ENCODE measurements around the gene CX3CL1.
"Not testable (repeated sequence)": the region's sequence is repeated elsewhere in the genome, so short reads cannot be mapped to it uniquely, and the experiment has no call there.

Gene CX3CL1

GRCh38 chr16:57372372-57373116, at the start of gene CX3CL1:
Gene CX3CL1, plus strand, starts transcription at chr16:57372490. Its CDS starts 79 bp downstream, at chr16:57372569.
- DNase-seq (ENCODE audit: low read depth) = no peak

DNA sequence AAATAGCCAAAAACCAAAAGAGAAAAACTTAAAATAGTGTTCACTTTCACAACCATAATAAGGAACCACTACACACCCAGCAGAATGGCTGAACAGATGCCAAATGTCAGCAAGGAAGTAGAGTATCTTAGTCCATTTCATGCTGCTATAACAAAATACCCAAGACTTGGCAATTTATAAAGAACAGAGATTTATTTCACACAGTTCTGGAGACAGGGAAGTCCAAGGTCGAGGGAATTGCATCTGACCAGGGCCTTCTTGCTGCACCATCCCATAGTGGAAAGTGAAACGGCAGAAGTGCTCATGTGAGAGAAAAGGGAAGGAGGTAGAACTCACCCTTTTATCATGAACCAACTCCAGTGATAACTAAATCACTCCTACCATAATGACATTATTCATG, 47.5 kb upstream of the CX3CL1 start:
- no peak for DNase-seq (ENCODE audit: low read depth)

- no peak for DNase-seq (ENCODE audit: low read depth)
Measured at GRCh38 chr16:57325458-57325857, 46.8 kb upstream of the CX3CL1 start.

- DNase-seq (ENCODE audit: low read depth) = no peak
Measured at GRCh38 chr16:57329718-57330327, 42.5 kb upstream of the CX3CL1 start.

DNA sequence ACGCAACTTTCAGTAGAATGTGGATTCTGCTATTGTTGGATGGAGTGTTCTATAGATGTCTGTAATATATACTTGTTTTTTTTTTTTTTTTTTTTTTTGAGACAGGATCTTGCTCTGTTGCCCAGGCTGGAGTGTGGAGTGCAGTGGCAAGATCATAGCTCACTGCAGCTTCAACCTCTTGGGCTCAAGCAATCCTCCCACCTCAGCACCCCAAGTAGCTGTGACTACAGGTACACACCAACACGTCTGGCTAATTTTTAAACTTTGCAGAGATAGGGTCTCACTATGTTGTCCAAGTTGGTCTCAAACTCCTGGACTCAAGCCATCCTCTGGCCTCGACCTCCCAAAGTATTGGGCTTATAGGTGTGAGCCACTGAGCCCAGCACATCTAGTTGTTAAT, 40.9 kb upstream of the CX3CL1 start:
- DNase-seq (ENCODE audit: low read depth) = no peak

DNA sequence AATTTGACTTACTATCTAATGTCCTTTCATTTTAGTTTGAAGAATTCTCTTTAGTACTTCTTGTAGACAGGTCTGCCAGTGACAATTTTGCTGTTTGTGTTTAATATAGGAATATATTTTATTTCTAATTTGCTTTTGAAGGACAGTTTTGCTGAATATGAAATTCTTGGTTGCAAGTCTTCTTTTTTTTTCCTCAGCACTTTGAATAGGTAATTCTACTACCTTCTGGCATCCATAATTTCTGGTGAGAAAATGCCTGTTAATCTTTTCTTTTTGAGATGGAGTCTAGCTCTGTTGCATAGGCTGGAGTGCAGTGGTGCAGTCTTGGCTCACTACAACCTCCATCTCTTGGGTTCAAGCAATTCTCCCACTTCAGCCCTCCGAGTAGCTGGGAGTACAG, 38.9 kb upstream of the CX3CL1 start:
- DNase-seq (ENCODE audit: low read depth) = no peak

DNA sequence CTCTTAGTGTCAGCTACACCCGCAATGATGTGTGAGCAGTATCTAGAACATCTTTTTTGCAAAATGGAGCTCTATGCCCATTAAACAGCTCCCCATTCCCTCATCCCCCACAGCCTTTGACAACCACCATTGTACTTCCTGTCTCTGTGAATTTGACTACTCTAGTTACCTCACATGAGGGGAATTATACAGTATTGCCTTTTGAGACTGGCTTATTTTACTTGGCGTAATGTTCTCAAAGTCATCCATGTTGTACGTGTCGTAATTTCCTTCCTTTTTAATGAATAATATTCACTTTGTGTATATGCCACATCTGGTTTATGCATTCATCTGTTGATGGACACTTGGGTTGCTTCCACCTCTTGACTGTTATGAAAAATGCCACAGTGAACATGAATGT, 36.9 kb upstream of the CX3CL1 start:
- DNase-seq (ENCODE audit: low read depth) = no peak

DNA sequence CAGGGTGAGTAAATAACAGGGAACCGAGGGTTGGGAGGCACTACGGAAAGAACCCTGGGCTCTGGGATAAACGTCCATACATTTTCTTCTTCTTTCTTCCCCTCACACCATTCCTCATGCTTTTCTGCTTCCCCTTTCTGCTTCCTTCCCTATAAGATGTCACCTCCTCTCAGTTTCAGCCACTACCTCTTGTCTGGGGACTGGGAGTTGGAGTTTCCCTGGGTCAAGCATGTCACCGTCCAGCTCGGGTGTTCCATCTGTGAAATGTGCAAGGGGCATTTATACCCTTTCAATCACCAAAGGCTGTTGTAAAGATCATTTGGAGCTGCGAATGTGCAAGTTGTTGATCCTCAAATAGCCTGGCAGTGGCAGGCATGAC, 31.2 kb upstream of the CX3CL1 start:
- no peak for DNase-seq (ENCODE audit: low read depth)

- DNase-seq (ENCODE audit: low read depth) = peak; percentile 41
Measured at GRCh38 chr16:57341441-57342303, 30.6 kb upstream of the CX3CL1 start.

- DNase-seq (ENCODE audit: low read depth) = not testable (repeated sequence)
Measured at GRCh38 chr16:57342606-57343005, 29.7 kb upstream of the CX3CL1 start.

- DNase-seq (ENCODE audit: low read depth) = no peak
Measured at GRCh38 chr16:57343221-57343620, 29.1 kb upstream of the CX3CL1 start.

DNA sequence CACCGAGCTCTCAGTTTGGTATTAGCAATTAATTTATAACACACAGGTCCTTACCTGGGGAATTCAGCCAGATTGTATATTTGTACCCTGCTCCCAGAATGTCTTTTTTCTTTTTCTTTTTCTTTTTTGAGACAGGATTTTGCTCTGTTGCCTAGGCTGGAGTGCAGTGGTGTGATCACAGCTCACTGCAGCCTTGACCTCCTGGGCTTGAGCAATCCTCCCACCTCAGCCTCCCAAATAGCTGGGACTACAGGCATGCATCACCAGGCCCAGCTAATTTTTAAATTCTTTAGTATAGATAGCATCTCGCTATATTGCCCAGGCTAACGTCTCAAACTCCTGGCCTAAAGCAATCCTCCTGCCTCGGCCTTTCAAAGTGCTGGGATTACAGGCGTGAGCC, 28.2 kb upstream of the CX3CL1 start:
- DNase-seq (ENCODE audit: low read depth) = not testable (repeated sequence)

DNA sequence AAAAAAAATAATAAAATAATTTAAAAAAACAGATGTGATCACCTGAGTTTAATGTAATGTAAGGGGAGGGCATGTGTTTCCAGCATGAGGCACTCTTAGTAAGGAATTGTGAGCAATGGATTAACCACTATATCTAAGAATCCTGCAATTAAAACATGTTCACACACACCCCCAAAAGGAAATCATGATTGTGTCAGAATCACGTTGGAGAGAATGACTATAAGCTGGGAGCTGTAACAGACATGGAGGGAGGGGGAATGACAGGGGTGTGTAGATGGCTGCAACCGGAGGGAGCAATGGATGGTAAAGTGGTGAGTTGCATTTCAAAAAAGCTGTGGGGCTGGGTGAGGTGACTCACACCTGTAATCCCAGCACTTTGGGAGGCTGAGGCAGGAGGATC, 27.3 kb upstream of the CX3CL1 start:
- DNase-seq (ENCODE audit: low read depth) = no peak

DNA sequence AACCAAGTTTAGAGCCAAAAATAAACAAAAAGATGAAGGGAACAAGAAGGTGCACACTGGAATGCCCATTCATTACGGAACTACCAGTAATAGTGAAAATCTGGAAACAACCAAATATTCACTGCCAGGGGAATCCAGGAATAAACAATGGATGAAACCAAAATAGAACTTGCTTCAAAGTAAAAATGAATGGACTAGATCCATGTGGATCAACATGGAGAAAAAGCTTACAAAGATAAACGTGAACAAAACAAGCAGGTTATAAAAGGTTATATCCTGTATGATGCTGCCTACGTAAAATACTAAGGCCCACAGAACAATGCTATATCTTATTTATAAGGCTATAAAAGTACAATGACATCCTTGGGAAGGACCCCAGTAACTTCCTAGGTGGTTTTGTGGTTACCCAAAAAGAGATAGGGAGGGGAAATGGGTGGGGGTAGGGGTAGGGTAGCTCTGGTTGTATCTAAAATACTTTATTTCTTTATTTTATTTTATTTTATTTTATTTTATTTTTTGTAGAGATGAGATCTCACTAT, 26.6 kb upstream of the CX3CL1 start:
- DNase-seq (ENCODE audit: low read depth) = no peak

DNA sequence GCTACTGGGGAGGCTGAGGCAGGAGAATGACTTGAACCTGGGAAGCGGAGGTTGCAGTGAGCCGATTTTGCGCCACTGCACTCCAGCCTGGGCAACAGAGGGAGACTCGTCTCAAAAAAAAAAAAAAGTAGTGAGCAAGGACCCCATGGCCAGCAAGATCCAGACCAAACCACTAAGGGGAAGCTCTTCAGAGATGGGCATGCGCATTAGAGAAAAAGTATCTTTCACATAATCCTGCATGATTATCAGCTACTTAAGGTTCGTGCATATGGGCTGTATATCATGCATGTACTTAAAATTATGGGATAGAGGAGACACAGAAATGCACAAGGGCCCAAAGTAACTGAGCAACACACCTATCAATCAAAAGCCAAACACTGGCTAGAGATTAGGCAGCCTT, 24.4 kb upstream of the CX3CL1 start:
- DNase-seq (ENCODE audit: low read depth) = no peak

- DNase-seq (ENCODE audit: low read depth) = no peak
Measured at GRCh38 chr16:57348327-57348726, 24.0 kb upstream of the CX3CL1 start.

GRCh38 chr16:57349212-57350031, 22.9 kb upstream of the CX3CL1 start:
- DNase-seq (ENCODE audit: low read depth) = no peak

DNA sequence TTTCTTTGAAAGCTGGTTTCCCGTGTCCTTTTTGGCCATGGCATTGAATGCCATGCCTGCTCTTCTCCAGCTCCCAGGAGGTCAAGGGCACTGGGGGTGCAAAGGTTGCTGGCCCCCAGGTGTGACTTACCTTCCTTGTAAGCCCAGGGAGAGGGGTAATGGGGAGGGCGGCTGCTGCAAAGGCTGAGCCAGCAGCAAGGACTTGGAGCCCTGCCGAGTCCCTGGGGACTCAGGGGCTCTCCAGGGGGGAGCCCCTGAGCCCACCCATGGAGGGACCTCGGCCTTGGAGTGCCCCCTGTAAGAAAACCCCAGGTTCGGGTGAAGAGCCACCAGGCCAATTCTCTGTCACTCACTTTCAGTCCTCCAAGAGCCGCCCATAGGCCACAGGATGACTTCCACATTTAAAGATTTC, 19.6 kb upstream of the CX3CL1 start:
- DNase-seq (ENCODE audit: low read depth) = no peak

DNA sequence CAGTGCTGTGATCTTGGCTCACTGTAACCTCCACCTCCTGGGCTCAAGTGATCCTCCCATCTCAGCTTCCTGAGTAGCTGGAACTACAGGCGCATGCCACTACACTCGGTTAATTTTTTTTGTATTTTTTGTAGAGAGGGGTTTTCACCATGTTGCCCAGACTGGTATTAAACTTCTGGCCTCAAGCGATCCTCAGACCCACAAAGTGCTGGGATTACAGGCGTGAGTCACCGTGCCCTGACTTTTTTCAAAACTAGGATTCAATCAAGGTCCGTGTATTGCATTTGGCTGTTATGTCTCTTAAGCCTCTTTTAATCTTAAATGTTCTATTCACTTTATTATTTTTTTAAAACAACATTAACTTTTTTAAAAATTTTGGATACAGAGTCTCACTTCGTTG, 18.0 kb upstream of the CX3CL1 start:
- no peak for DNase-seq (ENCODE audit: low read depth)

- no peak for DNase-seq (ENCODE audit: low read depth)
Measured at GRCh38 chr16:57355898-57356414, 16.3 kb upstream of the CX3CL1 start.

DNA sequence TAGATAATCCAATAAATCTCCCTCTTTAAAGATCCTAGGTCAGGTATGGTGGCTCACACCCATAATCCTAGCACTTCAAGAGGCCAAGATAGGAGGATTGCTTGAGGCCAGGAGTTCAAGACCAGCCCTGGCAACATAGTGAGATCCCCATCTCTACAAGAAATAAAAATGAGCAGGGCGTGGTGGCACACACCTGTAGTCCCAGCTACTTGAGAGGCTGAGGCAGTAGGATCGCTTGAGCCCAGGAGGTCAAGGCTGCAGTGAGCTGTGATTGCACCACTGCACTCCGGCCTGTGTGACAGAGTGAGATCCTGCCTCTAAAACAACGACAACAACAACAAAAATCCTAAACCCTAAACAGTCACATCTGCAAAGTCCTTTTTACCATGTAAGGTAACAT, 15.7 kb upstream of the CX3CL1 start:
- DNase-seq (ENCODE audit: low read depth) = no peak

Data from HS-27A (cell line).